ENCODE results near the gene KRT71. TPM values are rescaled to one million over a fixed set of nuclear protein-coding genes. Genes with fewer than 3 reads are reported as not detected.

KRT71 gene
- total and polyA plus RNA-seq, 5 donors = not detected

DNA sequence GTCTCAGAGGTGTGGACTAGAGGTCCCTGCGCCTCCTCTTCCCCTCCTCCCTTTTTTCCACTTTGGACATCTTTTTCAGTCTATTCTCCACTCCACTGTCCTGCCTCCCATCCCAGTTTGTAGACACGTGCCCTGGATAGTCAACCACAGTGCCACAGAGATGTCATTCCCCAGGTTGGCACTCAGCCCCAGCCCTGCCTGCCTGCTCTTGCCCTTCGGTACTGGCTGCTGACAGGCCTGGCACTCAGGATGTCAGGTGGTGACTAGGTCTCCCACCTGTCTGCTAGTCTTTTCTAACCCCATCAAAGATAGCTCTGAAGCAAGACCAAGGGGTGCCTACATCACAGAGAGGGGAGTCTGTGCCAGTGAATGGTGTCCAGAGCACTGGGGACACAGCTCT, 15.8 kb downstream of the KRT71 start:
- DNase-seq = no peak
- no peak for ATAC-seq

DNA sequence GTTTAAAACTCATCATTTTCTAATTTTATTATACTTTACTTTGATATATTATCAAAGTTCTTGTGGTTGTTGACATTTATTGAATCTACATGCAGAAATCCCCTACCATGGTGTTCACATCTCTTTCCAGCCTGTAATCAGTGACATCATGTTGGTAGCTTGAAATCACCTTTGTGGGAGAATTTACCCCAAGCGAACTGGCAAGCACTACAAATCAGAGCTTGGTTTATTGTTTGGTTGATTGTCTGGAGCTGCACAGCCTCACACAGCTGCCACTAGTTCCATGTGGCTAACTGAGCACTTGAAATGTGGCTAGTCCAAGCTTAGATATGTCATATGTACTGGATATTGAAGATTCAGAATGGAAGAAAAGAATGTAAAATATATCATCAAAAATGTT, 17.4 kb downstream of the KRT71 start:
- intact Hi-C loops (cut with DNase I) = no loop called here
- no peak for ATAC-seq
- 0% methylated on average over 1 of the region's 1 CpG for WGBS

More for the DNA sequence above, 15.8 kb downstream of the KRT71 start:
- Histone ChIP-seq H3K27me3 (ENCODE audit: control insufficient read depth, insufficient read depth) (no peaks in the 10 kb centered on the region), H3K27ac (ENCODE audit: low read length) (no peak overlapping the region), H3K4me3 (ENCODE audit: low read length) (no peak overlapping the region), H3K9me3 (ENCODE audit: control insufficient read depth, low read length) (no peaks in the 10 kb centered on the region), H3K4me1 (ENCODE audit: control insufficient read depth, insufficient read depth, low read length) (no peaks in the 10 kb centered on the region)
- intact Hi-C loops (cut with DNase I) = no loop called here
- WGBS = 70% methylated on average over 3 of the region's 3 CpGs

DNA sequence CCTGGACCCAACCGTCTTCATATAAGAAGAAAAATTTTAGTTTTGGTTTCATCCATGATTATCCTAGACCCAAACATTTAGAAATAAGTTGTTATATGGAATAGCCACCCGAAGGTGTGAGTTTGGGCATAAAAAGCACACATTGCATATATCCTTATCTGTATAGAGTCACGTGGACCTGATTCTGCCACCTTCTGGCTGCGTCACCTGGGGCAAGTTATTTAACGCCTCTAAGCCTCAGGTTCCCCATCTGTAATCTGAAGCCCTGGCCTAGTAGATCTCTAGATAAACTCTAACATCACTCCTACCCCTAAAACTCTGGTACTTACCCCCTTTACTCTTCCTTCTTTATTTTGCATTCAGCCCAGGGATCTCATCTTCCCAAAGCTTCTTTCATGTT, 18.5 kb downstream of the KRT71 start:
- no peak overlapping the region for H3K4me3 ChIP-seq (ENCODE audit: low read length)
- H3K4me1 ChIP-seq (ENCODE audit: control insufficient read depth, insufficient read depth, low read length) = no peaks in the 10 kb centered on the region
- DNase-seq = no peak
- no peak overlapping the region for H3K27ac ChIP-seq (ENCODE audit: low read length)
- intact Hi-C loops (cut with DNase I) = no loop called here
- no peaks in the 10 kb centered on the region for H3K27me3 ChIP-seq (ENCODE audit: control insufficient read depth, insufficient read depth)
- WGBS = 77% methylated on average over 5 of the region's 5 CpGs
- ATAC-seq = no peak
- no peaks in the 10 kb centered on the region for H3K9me3 ChIP-seq (ENCODE audit: control insufficient read depth, low read length)

More for the DNA sequence above, 17.4 kb downstream of the KRT71 start:
- no peak overlapping the region for H3K4me3 ChIP-seq (ENCODE audit: low read length)
- no peak for DNase-seq
- no peaks in the 10 kb centered on the region for H3K27me3 ChIP-seq (ENCODE audit: control insufficient read depth, insufficient read depth)
- H3K27ac ChIP-seq (ENCODE audit: low read length) = no peak overlapping the region
- H3K9me3 ChIP-seq (ENCODE audit: control insufficient read depth, low read length) = no peaks in the 10 kb centered on the region
- no peaks in the 10 kb centered on the region for H3K4me1 ChIP-seq (ENCODE audit: control insufficient read depth, insufficient read depth, low read length)

DNA sequence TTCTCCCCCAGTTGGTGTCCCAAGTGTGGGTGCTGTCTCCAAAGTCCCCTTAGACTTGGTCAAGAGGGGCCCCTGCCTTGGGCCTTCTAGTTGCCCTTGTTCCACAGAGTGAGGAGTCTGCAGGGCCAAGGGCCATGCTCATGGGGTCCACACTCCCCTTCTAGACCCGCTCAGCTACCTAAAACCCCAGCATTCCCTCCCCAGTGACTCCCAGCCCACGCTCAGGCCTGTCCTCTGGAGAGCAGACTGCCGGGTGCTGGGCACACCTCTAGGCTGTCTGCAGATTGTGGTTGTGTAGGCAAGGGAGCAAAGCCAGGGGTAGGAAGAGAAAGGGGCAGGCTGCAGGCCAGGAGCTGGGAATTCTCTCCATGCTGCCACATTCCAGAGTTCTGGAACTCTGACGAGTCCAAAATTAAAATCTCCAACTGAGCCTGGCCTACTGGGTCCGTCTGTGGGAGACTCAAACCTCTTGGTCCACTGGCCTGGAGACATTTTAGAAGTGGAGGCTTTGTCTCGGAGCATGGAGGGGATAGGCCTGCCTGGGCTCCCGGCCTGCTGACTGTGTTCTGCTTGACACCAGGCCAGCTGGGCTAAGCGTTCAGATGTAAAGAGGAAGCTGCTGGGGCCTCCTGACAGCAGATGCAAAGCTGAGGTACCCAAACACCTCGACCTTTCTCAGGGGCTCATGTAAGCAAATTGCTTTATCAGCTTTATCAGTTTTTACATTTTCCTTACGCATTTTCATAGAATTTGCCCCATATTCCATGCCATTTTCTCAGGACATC, 19.1 kb downstream of the KRT71 start:
- Histone ChIP-seq H3K9me3 (ENCODE audit: control insufficient read depth, low read length) (no peaks in the 10 kb centered on the region), H3K4me1 (ENCODE audit: control insufficient read depth, insufficient read depth, low read length) (no peaks in the 10 kb centered on the region), H3K4me3 (ENCODE audit: low read length) (no peak overlapping the region), H3K27me3 (ENCODE audit: control insufficient read depth, insufficient read depth) (no peaks in the 10 kb centered on the region), H3K27ac (ENCODE audit: low read length) (no peak overlapping the region)
- intact Hi-C loops (cut with DNase I) = no loop called here
- WGBS = 71% methylated on average over 10 of the region's 10 CpGs
- DNase-seq = no peak
- ATAC-seq = no peak

DNA sequence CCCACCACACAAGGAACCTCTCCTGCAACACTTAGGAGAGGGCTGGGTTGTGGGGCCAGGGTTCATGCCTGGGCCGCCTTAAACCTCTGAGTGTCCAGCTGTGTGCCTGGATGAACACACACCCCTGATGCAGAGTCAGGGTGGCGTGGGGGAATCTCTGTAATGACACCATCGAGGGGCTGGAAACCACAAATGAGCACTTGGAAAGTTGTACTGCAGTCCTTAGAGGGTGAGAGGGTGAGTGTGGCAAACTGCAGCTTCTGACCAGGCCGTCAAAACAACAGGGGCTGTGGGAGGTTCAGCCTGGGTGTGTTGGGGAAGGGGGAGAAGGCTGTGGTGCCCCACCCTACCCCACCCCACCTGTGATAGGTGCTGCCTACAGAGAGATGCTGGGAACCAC, 20.3 kb downstream of the KRT71 start:
- no peaks in the 10 kb centered on the region for H3K4me1 ChIP-seq (ENCODE audit: control insufficient read depth, insufficient read depth, low read length)
- no peaks in the 10 kb centered on the region for H3K9me3 ChIP-seq (ENCODE audit: control insufficient read depth, low read length)
- ATAC-seq (no peak), DNase-seq (no peak)
- WGBS = 65% methylated on average over 4 of the region's 4 CpGs
- intact Hi-C loops (cut with DNase I) = no loop called here
- H3K4me3 ChIP-seq (ENCODE audit: low read length) = no peak overlapping the region
- H3K27ac ChIP-seq (ENCODE audit: low read length) = no peak overlapping the region
- H3K27me3 ChIP-seq (ENCODE audit: control insufficient read depth, insufficient read depth) = no peaks in the 10 kb centered on the region

DNA sequence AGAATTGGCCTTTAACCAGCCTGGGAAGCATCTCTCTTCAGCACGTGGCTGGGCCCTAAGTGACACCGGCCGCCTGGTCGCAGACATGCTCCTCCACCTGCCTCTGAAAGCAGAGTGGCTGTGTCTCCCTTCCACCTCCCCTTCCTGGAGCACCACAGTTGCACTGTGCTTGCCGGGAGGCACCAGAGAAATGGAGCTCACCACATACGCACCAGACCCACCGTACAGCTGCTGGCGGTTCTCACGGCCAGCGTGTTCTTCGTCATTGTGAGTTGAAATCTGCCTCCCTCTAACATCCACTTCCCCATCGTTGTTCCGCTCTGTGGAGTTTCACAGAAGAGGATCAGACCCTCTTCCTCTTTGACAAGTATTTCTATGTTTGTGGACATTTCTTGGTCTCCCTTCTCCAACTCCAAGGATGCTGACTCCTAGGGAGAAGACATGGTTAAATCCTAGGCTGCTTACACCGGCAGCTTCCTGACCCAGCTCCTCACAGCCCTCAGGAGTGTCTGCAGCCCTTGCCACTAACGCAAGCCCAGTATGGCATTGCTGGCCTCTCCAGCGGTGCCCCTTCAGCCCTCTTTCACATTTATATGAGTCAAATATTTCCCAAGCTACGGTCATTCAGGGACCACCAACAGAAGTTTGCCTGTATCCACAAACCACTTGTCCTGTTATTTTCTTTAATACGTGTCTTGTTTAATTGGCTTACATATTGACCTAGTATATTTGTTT, 21.2 kb downstream of the KRT71 start:
- no peaks in the 10 kb centered on the region for H3K27me3 ChIP-seq (ENCODE audit: control insufficient read depth, insufficient read depth)
- H3K9me3 ChIP-seq (ENCODE audit: control insufficient read depth, low read length) = no peaks in the 10 kb centered on the region
- H3K27ac ChIP-seq (ENCODE audit: low read length) = no peak overlapping the region
- intact Hi-C loops (cut with DNase I) = no loop called here
- no peak overlapping the region for H3K4me3 ChIP-seq (ENCODE audit: low read length)
- ATAC-seq = no peak
- DNase-seq = no peak
- H3K4me1 ChIP-seq (ENCODE audit: control insufficient read depth, insufficient read depth, low read length) = no peaks in the 10 kb centered on the region
- WGBS = 60% methylated on average over 18 of the region's 18 CpGs

DNA sequence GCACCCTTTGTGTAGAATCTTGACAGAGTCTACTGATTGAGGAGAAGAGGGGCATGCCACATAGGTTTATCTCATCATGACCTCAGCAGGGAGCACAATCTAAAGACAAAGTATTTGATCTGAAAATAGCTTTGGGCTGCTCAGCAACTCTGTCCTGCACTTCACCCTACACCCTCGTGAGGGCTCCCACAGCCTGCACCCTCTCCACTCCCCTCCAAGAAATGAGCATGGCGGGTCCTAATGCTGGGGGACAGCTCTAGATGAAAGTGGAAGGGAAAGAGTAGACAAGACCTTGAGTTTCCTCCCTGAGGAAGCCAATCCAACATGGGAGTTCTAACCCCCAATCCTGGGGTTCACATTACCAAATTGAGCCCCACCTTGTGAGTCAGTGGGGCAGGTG, 22.0 kb downstream of the KRT71 start:
- 74% methylated on average over 2 of the region's 2 CpGs for WGBS
- no peaks in the 10 kb centered on the region for H3K27me3 ChIP-seq (ENCODE audit: control insufficient read depth, insufficient read depth)
- no peaks in the 10 kb centered on the region for H3K4me1 ChIP-seq (ENCODE audit: control insufficient read depth, insufficient read depth, low read length)
- no peaks in the 10 kb centered on the region for H3K9me3 ChIP-seq (ENCODE audit: control insufficient read depth, low read length)
- intact Hi-C loops (cut with DNase I) = no loop called here
- ATAC-seq (no peak), DNase-seq (no peak)
- no peak overlapping the region for H3K27ac ChIP-seq (ENCODE audit: low read length)
- H3K4me3 ChIP-seq (ENCODE audit: low read length) = no peak overlapping the region

DNA sequence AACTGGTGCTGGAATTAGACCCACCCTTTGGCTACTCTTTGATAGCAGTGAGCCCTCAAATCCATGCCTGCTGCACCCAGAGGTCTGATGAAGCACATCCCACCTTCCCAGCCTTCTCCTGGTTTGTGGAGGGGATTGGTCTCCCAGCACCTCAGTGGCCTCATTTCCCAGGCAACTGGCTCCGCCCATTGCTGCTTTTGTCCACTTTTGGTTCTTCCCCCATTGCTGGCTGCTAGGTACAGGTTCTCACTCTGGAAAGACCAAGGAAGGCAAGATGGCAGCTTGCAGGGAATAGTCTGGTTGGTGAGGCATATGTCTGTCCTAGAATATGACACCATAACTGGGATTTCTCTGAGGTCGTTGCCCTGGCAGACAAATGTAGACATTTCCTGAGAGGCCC, 22.6 kb downstream of the KRT71 start:
- H3K4me1 ChIP-seq (ENCODE audit: control insufficient read depth, insufficient read depth, low read length) = no peaks in the 10 kb centered on the region
- no peaks in the 10 kb centered on the region for H3K27me3 ChIP-seq (ENCODE audit: control insufficient read depth, insufficient read depth)
- DNase-seq = no peak
- ATAC-seq = no peak
- H3K27ac ChIP-seq (ENCODE audit: low read length) = no peak overlapping the region
- H3K4me3 ChIP-seq (ENCODE audit: low read length) = no peak overlapping the region
- intact Hi-C loops (cut with DNase I) = no loop called here
- H3K9me3 ChIP-seq (ENCODE audit: control insufficient read depth, low read length) = no peaks in the 10 kb centered on the region
- 62% methylated on average over 2 of the region's 2 CpGs for WGBS

DNA sequence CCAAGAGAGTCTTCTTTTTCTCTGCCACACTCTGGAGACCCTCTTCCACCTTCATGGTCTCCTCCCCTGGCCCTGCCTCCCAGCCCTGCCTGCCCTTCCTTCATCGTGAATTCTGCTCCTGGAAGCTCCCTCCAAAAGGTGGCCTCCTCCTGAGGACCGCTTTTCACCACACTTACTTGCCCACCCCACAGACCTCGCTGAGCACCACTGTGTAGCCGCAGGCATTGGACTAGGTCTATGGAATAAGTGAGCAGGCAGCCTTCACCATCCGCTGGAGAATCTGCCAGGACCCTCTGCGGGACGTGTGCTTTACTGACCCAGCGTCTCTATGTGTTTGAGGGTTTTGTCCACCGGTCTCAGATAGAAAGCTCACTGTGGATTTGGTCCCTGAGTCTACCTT, 23.1 kb downstream of the KRT71 start:
- H3K9me3 ChIP-seq (ENCODE audit: control insufficient read depth, low read length) = no peaks in the 10 kb centered on the region
- ATAC-seq = no peak
- no peak for DNase-seq
- H3K27me3 ChIP-seq (ENCODE audit: control insufficient read depth, insufficient read depth) = no peaks in the 10 kb centered on the region
- intact Hi-C loops (cut with DNase I) = no loop called here
- no peak overlapping the region for H3K4me3 ChIP-seq (ENCODE audit: low read length)
- no peak overlapping the region for H3K27ac ChIP-seq (ENCODE audit: low read length)
- H3K4me1 ChIP-seq (ENCODE audit: control insufficient read depth, insufficient read depth, low read length) = no peaks in the 10 kb centered on the region
- 94% methylated on average over 9 of the region's 9 CpGs for WGBS

DNA sequence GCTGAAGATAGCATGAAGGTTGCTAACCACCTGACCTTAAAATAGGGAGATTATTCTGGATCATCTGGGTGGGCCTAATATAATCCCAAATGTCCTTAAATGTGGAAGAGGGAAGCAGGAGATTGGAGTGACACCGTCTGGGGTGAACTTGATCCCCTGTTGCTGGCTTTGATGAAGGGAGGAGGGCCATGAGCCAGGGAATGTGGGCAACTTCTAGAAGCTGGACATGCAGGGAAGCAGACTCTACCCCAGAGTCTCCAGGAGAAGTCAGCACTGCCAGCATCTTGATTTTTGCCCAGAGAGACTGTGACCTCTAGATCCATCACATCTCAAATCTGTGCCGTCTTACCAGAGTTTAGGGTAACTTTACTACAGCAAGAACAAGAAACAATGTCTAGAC, 23.5 kb downstream of the KRT71 start:
- intact Hi-C loops (cut with DNase I) = no loop called here
- Histone ChIP-seq H3K9me3 (ENCODE audit: control insufficient read depth, low read length) (no peaks in the 10 kb centered on the region), H3K27ac (ENCODE audit: low read length) (no peak overlapping the region), H3K4me3 (ENCODE audit: low read length) (no peak overlapping the region), H3K27me3 (ENCODE audit: control insufficient read depth, insufficient read depth) (no peaks in the 10 kb centered on the region), H3K4me1 (ENCODE audit: control insufficient read depth, insufficient read depth, low read length) (no peaks in the 10 kb centered on the region)
- ATAC-seq = no peak
- 85% methylated on average over 2 of the region's 2 CpGs for WGBS
- no peak for DNase-seq

DNA sequence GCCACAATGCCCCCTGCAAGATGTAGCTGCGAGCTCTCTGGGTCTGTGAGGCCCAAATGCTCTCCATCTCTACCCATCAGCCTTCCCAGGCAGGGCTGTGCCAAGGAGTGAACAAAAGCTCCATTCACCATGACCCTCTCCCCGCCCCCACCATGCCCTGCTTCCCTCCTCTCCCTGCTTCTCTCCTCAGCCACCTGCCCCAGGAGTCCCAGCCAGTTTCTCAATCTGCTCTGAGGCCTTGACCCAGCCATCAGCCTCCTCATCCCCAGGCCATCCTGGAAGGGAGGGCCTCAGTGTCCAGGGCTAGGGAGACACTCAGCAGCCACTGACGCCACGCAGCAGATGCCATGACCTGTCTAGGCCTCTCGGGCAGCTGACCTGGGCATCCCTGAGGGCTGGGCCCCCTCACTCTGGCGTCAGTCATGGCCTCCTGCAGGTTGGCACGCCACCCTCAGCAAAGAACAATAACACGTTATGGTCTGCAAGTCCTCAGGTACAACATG, 24.3 kb downstream of the KRT71 start:
- no peak overlapping the region for H3K27ac ChIP-seq (ENCODE audit: low read length)
- WGBS = 83% methylated on average over 8 of the region's 8 CpGs

More for the DNA sequence above, 24.3 kb downstream of the KRT71 start:
- Histone ChIP-seq H3K27me3 (ENCODE audit: control insufficient read depth, insufficient read depth) (no peaks in the 10 kb centered on the region), H3K4me3 (ENCODE audit: low read length) (no peak overlapping the region), H3K4me1 (ENCODE audit: control insufficient read depth, insufficient read depth, low read length) (no peaks in the 10 kb centered on the region), H3K9me3 (ENCODE audit: control insufficient read depth, low read length) (no peaks in the 10 kb centered on the region)
- no peak for DNase-seq
- no peak for ATAC-seq
- intact Hi-C loops (cut with DNase I) = no loop called here
